ENCODE data around the gene HSF5.
"Not testable (repeated sequence)": the region's sequence is repeated elsewhere in the genome, so short reads cannot be mapped to it uniquely, and the experiment has no call there.

HSF5 gene

GRCh38 chr17:58481798-58482197, 6.4 kb downstream of the HSF5 start:
- not testable (repeated sequence) for DNase-seq (ENCODE audit: low read depth in 2 of 2)

GRCh38 chr17:58480090-58480489, 8.1 kb downstream of the HSF5 start:
- no peak for DNase-seq (ENCODE audit: low read depth in 2 of 2)

GRCh38 chr17:58476812-58477211, 11.4 kb downstream of the HSF5 start:
- no peak for DNase-seq (ENCODE audit: low read depth in 2 of 2)

- no peak for DNase-seq (ENCODE audit: low read depth in 2 of 2)
These were observed 12.2 kb downstream of the HSF5 start for GRCh38 chr17:58475985-58476384.

GRCh38 chr17:58470356-58470755, 17.9 kb downstream of the HSF5 start:
- DNase-seq (ENCODE audit: low read depth in 2 of 2): no peak

- no peak for DNase-seq (ENCODE audit: low read depth in 2 of 2)
These were observed 19.3 kb downstream of the HSF5 start for GRCh38 chr17:58468944-58469343.

- no peak for DNase-seq (ENCODE audit: low read depth in 2 of 2)
These were observed 32.7 kb downstream of the HSF5 start for GRCh38 chr17:58455491-58455890.

- no peak for DNase-seq (ENCODE audit: low read depth in 2 of 2)
These were observed 35.5 kb downstream of the HSF5 start for GRCh38 chr17:58452738-58453137.

- peak; percentile 7 to 18 for DNase-seq (ENCODE audit: low read depth in 2 of 2)
These were observed 40.9 kb downstream of the HSF5 start for GRCh38 chr17:58447039-58447975.

- no peak for DNase-seq (ENCODE audit: low read depth in 2 of 2)
These were observed 42.1 kb downstream of the HSF5 start for GRCh38 chr17:58446086-58446485.

- no peak for DNase-seq (ENCODE audit: low read depth in 2 of 2)
These were observed 51.4 kb downstream of the HSF5 start for GRCh38 chr17:58436805-58437239.

- no peak for DNase-seq (ENCODE audit: low read depth in 2 of 2)
These were observed 52.0 kb downstream of the HSF5 start for GRCh38 chr17:58436245-58436644.

- DNase-seq (ENCODE audit: low read depth in 2 of 2): no peak
These were observed 55.2 kb downstream of the HSF5 start for GRCh38 chr17:58432806-58433573.

- no peak for DNase-seq (ENCODE audit: low read depth in 2 of 2)
These were observed 60.4 kb downstream of the HSF5 start for GRCh38 chr17:58427807-58428206.

- no peak for DNase-seq (ENCODE audit: low read depth in 2 of 2)
These were observed 66.5 kb downstream of the HSF5 start for GRCh38 chr17:58421711-58422110.

GRCh38 chr17:58420827-58421226, 67.4 kb downstream of the HSF5 start:
- DNase-seq (ENCODE audit: low read depth in 2 of 2): no peak

GRCh38 chr17:58417300-58418092, 70.7 kb downstream of the HSF5 start, which contains the start of gene RNF43:
Gene RNF43 (minus strand): TSS chr17:58417534. CDS start chr17:58415577, 1,957 bp downstream.
- peak; percentile 71 to 76 for DNase-seq (ENCODE audit: low read depth in 2 of 2)

- no peak for DNase-seq (ENCODE audit: low read depth in 2 of 2)
These were observed 71.3 kb downstream of the HSF5 start for GRCh38 chr17:58416937-58417299.

GRCh38 chr17:58416396-58416795, 71.8 kb downstream of the HSF5 start:
- no peak for DNase-seq (ENCODE audit: low read depth in 2 of 2)

GRCh38 chr17:58415371-58416055, 72.7 kb downstream of the HSF5 start:
- DNase-seq (ENCODE audit: low read depth in 2 of 2): no peak

- no peak for DNase-seq (ENCODE audit: low read depth in 2 of 2)
These were observed 73.6 kb downstream of the HSF5 start for GRCh38 chr17:58414596-58414997.

All from stimulated activated CD4-positive, alpha-beta T cell treated with anti-CD3 and anti-CD28 coated beads, Interleukin-1b, Interleukin-23, amount 100 ng/mL, for 1 hour (primary cell).